ENCODE results near the gene FUT8.

FUT8 gene

DNA sequence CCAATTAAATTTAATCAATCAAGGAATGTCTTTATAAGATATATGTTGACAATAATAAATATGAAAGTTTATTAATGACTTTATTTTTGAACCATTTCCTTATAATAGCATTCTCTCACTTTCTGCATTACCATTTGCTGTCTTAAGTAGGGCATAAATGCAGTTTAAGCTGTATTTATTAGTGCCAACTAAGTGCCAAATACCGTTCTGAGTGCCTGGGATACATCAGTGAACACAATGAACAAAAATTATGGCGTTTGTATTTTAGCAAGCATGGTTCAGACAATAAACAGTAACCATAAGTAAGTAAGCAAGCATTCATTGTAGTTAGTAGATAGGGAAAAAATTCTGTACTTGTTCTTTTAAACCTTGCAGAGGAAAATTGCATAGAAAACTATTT lies 145.8 kb downstream of the FUT8 start:
- no peak for DNase-seq (ENCODE audit: low spot score)

GRCh38 chr14:65560340-65561027 lies 148.0 kb downstream of the FUT8 start:
- peak; percentile 8 for DNase-seq (ENCODE audit: low spot score)

- DNase-seq (ENCODE audit: low spot score), result no peak
These were observed 151.8 kb downstream of the FUT8 start for GRCh38 chr14:65564370-65564769.

- peak; percentile 16 for DNase-seq (ENCODE audit: low spot score)
These were observed 153.4 kb downstream of the FUT8 start for GRCh38 chr14:65565948-65566347.

GRCh38 chr14:65566820-65567522 lies 154.4 kb downstream of the FUT8 start:
- DNase-seq (ENCODE audit: low spot score), result no peak

DNA sequence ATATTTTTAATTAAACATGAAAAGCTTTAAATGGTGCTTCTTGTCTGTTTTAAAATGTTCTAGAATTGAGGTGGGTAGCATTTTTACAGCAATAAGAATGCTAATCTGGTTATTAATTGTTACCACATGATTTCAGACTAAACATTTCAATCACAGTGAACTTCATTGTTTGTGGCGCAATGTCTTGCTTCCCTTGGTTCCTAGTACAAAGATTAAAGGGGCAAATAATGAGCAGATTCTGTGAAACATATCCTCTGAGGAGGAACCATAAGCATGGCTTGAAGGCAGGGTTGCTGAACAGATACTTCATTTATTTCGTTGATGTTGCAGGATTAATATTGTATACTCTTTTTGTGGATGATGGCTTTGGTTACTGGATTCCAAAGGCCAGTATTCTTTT lies 162.1 kb downstream of the FUT8 start:
- no peak for DNase-seq (ENCODE audit: low spot score)

GRCh38 chr14:65575389-65575788 lies 162.9 kb downstream of the FUT8 start:
- no peak for DNase-seq (ENCODE audit: low spot score)

DNA sequence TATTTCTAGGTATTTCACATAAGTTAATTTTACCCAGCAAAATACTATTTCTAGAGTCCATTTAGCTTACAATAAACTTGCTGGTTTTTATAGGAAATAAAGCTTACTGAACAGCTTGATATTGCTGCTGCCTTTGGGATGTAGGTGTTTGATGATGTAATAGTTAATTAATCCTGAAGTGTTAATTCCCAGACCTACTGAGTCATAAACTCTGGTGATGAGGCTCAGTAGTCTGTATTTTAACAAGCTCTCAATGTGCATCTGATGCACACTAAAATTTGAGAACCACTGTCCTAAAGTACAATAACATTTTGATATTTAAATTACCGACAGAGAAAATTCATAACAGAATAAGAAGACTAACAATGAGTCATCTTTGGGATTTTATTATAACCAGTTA lies 168.4 kb downstream of the FUT8 start:
- DNase-seq (ENCODE audit: low spot score), result no peak

DNA sequence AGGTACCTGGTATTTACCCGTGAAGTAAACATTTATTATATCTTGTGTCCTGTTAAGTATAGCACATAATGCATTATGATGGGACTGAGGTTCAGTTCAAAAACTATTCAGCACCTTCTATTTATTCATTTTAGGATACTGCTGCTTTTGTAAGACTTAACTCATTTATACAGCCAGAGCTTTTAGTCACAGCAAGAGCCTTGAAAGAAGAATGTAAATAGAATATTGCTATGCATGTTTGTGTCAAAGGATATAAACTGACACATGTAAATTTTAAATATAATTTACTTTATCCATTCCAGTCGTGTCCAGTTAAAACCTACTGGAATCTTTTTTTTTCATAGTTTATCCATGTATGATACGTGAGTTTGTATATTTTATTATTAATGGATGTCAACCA lies 168.8 kb downstream of the FUT8 start:
- no peak for DNase-seq (ENCODE audit: low spot score)

DNA sequence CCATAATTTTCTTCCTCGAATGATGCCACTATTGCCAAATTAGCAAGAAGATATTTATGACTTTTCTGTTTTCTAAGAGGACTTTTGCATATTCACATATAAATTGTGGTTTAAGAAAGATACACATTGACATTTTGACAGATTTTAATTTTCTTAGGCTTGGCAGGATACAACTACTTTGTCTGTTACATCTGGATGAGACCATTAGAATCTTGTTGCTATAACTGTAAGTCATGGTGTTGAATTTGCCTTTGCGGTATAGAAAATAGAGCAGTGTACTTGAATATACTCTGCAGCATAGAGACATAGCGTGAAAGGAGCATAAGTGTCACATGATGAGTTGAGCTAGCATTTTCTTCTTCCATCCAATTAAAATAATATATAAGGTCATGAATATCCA lies 169.3 kb downstream of the FUT8 start:
- DNase-seq (ENCODE audit: low spot score), result no peak

DNA sequence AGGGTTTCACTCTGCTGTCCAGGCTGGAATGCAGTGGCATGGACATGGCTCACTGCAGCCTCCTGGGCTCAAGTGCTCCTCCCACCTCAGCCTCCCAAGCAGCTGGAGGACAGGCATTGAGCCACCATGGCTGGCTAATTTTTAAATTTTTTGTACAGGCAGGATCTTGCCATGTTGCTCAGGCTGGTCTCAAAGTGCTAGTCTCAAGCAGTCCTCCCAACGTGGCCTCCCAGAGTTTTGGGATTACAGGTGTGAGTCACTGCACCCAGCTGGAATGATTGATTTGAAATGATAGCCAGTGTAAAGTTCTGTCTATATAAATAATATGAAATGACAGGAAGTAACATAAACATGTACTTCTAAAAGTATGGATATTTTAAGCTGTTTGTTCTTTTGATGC lies 172.7 kb downstream of the FUT8 start:
- no peak for DNase-seq (ENCODE audit: low spot score)

- no peak for DNase-seq (ENCODE audit: low spot score)
These were observed 176.1 kb downstream of the FUT8 start for GRCh38 chr14:65588426-65589140.

DNA sequence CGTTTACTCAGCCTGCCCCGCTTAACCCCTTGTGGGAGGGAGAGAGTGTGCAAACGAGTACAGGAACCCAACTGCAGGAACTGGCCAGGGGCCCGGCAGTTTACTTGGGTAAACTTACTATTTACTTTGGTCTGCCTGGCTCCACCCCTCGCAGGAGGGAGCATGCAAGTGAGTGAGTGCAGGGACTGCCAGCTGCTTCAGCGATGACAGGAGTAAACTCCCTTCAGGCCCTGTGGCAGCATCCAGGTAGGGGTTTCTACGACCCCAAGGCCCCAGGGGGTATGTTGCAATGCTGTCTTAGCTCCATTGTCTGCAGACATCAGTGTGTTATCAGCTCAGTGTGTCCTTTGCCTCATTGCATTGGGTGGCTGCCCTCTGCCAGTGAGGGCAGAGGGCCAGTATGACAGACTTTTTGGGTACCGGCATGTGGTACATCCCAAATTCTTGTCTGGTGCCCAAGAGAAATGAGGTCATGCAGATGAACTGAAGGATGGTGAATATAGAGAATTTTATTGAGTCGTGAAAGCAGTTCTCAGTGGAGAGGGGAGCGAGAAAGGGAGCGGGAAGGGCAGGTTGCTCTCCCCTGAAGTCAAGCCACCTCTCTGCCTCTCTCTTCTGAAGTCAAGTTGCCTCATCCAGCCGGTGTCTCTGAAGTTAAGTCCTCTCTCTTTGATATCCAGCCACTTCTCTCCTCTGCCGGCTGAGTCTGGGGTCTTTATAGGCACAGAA lies 181.8 kb downstream of the FUT8 start:
- peak; percentile 7 for DNase-seq (ENCODE audit: low spot score)

- no peak for DNase-seq (ENCODE audit: low spot score)
These were observed 182.3 kb downstream of the FUT8 start for GRCh38 chr14:65594882-65595237.

- peak; percentile 8 for DNase-seq (ENCODE audit: low spot score)
These were observed 186.8 kb downstream of the FUT8 start for GRCh38 chr14:65599375-65599774.

DNA sequence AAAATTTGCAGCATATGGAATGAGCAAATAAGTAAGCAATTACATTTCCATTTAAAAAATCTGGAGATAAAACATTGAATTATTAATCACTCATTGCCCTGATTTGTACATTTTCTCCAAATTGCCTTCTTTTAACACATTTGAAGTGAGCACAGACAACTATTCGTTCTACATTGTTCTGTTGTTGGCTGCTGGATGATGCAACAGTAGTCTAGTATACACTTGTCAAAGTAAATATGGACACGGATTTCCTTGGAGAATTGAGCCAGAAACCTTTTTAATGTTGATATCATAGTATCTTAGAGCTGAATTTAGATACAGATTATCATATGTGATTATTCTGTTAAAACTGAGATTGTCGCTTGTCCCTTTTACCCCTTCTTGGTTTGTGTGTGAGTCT lies 188.2 kb downstream of the FUT8 start:
- DNase-seq (ENCODE audit: low spot score), result no peak

- no peak for DNase-seq (ENCODE audit: low spot score)
These were observed 192.0 kb downstream of the FUT8 start for GRCh38 chr14:65604535-65604934.

DNA sequence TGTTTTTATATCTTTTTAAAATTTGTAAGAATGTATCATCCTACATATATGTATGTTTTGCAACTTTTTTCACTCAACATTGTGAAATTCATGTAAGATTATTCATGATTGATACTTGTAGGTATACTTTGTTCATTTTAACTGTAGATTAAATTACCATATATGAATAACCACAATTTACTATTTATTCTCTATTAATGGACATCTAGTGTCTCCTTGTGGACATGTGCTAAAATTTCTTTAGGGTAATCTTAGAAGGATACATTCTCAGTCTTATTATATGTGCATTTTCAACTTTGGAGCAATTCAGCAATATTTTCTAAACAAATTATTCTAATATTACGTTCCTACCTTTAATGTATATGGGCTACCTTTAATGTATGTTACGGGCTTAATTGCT lies 192.4 kb downstream of the FUT8 start:
- no peak for DNase-seq (ENCODE audit: low spot score)

- DNase-seq (ENCODE audit: low spot score), result no peak
These were observed 193.9 kb downstream of the FUT8 start for GRCh38 chr14:65606460-65606859.

DNA sequence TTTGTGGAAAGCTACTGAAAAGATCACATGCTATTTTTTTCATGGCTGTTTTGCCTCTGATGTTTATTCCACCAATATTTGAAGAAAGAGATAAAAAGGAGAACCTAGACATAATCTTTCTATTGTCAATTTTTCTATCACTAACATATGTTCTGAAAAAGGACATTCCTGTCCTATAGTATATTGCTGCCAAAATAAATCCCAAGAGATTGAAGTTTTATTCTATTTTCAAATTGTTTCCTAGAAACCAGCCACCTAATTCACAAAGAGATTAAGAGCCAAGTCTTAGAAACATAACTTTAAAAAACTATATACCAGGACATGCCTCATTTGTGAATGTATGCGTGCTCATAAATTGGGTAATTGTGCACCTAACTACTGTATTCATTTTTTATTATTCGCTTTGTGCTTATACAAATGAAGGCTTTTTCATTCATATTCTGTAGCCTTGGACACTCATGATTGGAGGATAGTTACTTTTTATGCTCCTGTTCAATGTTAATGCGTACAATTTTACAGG lies 200.7 kb downstream of the FUT8 start:
- no peak for DNase-seq (ENCODE audit: low spot score)

- DNase-seq (ENCODE audit: low spot score), result no peak
These were observed 206.5 kb downstream of the FUT8 start for GRCh38 chr14:65618996-65619395.

DNA sequence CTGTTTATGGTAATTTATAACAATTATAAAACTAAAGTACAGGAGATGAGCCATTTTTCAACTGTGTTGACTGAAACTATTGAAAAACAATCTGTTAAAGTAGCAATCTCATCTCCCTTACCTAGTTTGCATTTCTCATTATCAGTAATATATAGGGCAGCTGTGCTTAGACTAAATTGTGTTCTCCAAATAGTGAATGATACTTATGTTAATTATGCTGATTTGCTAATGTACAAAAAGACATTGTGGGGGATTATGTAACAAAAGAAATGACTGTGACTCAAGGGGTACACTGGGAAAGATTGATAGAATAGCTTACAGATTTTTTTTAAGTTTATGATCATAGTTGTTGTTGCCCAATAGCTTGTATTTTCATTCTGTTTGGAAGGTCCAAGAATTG lies 207.7 kb downstream of the FUT8 start:
- DNase-seq (ENCODE audit: low spot score), result no peak
